Fibroblast of the aortic adventitia (primary cell): Measurements from ENCODE around the gene FMN1. TPM values are rescaled to one million over a fixed set of nuclear protein-coding genes. Genes with fewer than 3 reads are reported as not detected.

Source experiments
- DNase-seq: peaks from one replicate; pipeline ENCODE4 v3.0.0-alpha.2; 2010; ENCODE audit warnings: low read depth
- H3K4me3 ChIP-seq: 2 replicates; pipeline ENCODE4 v1.5.1; 2011; ENCODE audit warnings: low read depth, mild to moderate bottlenecking, control low read depth, low read length, moderate library complexity
- total RNA-seq: library from RNA; depleted of rRNA; stranded (reverse); fragments of >200 nt; gene quantifications from 2 replicates; pipeline ENCODE4 v1.2.3, GENCODE V29; 2012; ENCODE audit warnings: low replicate concordance
- TF ChIP-seq, protein P1 (sequence below): IDR thresholded peaks from 2 replicates; pipeline ENCODE4 v1.5.1; 2011; ENCODE audit warnings: mild to moderate bottlenecking, low read length, control low read depth, inconsistent platforms; ENCODE audit not compliant: insufficient read depth

Gene FMN1
- total RNA-seq, 1 donor: 1.1 TPM

- no peak for DNase-seq
- TF ChIP-seq, protein P1, sequence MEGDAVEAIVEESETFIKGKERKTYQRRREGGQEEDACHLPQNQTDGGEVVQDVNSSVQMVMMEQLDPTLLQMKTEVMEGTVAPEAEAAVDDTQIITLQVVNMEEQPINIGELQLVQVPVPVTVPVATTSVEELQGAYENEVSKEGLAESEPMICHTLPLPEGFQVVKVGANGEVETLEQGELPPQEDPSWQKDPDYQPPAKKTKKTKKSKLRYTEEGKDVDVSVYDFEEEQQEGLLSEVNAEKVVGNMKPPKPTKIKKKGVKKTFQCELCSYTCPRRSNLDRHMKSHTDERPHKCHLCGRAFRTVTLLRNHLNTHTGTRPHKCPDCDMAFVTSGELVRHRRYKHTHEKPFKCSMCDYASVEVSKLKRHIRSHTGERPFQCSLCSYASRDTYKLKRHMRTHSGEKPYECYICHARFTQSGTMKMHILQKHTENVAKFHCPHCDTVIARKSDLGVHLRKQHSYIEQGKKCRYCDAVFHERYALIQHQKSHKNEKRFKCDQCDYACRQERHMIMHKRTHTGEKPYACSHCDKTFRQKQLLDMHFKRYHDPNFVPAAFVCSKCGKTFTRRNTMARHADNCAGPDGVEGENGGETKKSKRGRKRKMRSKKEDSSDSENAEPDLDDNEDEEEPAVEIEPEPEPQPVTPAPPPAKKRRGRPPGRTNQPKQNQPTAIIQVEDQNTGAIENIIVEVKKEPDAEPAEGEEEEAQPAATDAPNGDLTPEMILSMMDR: no peak
- no peak overlapping the region for H3K4me3 ChIP-seq
These were observed 369.3 kb downstream of the FMN1 start for GRCh38 chr15:32825219-32825618.

DNA sequence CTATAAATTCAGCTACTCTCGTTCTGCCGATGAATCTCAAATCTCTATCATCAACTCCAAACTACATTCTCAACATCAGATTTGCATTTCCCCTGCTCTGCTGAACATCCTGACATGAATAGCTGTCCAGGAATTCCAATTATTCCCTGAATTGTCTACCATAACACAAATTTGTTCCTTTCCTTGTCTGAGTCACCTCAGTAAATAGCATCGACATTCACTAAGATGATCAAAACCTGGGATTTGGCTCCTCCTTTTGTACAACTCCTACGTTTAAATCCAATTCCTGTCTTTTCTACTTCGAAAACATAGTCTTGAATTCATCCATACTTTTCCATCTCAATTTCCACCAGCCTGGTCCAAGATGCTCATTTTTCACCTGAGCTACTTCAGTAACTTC is 369.7 kb downstream of the FMN1 start:
- peak; percentile 81 for DNase-seq
- TF ChIP-seq, protein P1: no peak
- H3K4me3 ChIP-seq: no peak overlapping the region

GRCh38 chr15:32823750-32824149 is 370.8 kb downstream of the FMN1 start:
- no peak for DNase-seq
- no peak overlapping the region for H3K4me3 ChIP-seq
- TF ChIP-seq, protein P1: no peak

DNA sequence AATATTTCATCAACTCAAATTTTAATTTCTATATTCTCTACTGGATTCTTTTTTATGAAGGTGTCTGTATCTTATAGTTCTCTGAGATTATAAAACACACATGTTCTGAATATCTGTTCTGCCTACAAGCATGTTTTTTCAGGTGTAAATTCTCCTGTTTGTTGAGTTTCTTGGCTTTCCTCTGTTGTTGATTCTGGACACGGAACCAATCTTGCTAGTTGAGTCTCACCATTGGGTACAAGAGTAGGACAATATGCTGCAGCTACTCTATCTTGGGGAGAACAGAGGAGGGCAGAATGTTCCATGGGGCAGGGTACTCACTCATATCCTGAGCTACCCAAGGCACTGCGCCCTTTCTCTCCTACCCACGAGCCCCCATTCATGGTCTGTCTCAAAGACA is 371.8 kb downstream of the FMN1 start:
- TF ChIP-seq, protein P1: no peak
- no peak for DNase-seq
- H3K4me3 ChIP-seq: no peak overlapping the region

DNA sequence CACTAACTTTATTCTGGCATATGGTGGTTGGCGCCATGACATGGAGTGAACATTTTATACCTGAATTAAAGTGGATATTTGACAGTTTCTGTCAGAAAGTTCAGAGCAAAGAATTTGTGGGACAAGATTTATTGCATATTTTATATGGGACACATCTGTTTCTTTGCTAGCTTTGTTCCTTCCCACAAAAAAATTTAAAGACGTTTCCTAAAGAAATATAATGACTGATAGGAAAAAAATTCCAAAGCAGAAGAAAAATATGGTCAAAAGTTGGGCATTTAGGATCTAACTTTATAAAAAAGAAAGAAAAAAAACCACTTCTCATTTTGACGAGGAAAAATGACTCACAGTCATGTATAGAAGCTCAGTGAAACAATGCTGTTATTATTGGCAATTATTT is 375.1 kb downstream of the FMN1 start:
- peak; percentile 50 for DNase-seq
- no peak overlapping the region for H3K4me3 ChIP-seq
- TF ChIP-seq, protein P1: no peak

DNA sequence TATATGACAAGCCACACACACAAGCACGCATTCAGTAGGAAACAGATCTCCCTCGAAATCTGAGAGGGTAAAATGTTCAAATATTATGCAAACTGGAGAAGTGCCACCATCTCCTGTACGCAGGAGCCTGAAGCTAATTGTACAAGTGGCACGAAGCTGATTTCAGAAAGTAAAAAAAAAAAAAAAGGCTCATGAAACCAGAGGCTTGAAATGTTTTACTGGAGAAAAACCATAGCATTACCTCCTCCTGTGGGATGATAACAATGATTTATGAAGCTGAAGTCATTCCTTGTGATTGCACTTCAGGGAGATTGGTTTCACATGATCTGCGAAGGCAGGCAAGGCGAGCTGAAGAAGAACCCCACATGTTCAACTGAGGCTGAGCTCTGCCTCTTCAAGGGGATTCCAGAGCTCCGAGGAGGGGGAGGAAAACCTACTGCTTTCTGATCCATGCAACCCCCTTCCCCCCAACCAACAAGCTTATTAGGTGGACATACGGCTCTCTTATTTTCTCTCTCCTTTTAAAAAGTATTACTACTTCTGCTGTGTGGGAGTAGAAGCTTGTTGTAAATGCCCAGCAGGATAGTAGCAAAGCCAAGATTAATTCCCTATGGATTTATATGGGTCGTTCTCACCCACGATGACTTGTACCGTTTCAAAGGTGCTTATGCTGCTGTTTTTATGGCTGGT is 375.6 kb downstream of the FMN1 start:
- TF ChIP-seq, protein P1: no peak
- peak; percentile 93 for DNase-seq
- no peak overlapping the region for H3K4me3 ChIP-seq

GRCh38 chr15:32817577-32817976 is 376.9 kb downstream of the FMN1 start:
- TF ChIP-seq, protein P1: no peak
- DNase-seq: no peak
- no peak overlapping the region for H3K4me3 ChIP-seq
